ENCODE measurements around the gene SPDYE16.
"Not testable (repeated sequence)": the region's sequence is repeated elsewhere in the genome, so short reads cannot be mapped to it uniquely, and the experiment has no call there.

SPDYE16 gene

DNA sequence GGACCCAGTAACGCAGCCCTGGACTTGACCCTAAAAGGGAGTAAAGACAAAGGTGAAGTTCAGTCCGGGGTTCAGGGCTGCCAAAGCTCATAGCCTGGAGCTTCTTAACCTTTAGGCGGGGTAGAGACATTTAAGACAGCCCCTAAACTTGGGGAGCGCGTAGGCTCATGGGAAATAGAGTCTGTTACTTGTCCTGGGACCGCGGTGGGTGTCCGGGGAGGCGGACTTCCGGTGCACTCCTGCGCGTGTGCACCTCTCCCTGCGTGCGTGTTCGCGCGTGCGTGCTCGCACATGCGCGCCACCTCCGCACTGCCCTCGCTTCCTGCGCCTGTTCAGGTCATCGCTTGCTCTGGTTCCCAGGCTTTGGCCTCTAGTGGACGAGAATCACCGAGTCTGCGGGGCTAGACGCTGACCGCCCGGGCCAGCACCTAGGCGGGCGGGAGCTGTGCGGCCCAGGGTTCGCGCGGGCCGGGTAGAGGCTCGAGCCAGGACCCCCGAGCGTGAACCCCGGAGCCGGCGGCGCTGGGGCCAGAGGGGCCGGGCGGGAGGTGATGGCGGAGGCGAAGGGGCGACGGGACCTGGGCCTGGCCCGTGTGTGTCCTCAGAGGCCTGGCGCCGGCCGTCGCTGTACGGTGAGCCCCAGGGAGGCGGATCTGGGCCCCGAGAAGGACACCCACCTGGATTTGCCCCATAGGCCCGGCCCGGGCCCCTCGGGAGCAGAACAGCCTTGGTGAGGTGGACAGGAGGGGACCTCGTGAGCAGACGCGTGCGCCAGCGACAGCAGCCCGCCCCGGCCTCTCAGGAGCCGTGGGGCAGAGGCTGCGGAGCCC lies 6.1 kb upstream of the SPDYE16 start:
- peak; percentile 74 for DNase-seq

DNA sequence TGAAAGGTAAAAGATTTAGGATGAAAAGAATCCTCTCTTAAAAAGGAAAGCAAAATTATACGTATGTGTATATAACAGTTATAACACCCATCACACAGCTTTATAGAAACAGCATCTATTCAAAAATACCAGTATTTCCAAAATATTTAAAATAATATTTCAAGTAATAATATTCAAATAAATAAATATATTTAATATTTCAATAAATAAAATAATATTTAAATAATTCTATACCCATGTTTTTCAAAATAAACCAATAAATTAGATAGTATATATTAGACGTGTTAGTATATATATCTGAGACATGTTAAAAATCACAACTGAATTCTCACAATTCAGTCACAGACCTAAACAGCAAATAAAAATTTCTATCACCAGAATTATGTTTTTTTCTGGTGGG lies 11.5 kb downstream of the SPDYE16 start:
- DNase-seq: not testable (repeated sequence)

DNA sequence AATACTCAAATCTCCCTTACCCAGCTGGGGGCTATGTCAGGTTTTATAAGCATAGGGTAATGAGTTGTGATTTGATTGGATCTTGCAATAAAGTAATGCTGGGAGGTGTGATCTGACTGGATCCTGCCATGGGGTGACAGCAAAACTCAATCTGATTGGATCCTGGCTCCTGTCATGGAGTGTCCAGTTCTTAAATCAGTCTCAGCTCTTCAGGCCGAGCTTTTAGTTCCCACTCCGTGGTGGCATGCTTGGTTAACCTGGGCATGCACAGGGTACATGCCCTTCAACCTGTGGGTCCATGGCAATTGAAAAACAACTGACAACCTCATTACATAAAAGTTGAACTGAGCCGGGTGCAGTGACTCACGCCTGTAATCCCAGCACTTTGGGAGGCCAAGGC lies 16.9 kb downstream of the SPDYE16 start:
- DNase-seq: not testable (repeated sequence)

DNA sequence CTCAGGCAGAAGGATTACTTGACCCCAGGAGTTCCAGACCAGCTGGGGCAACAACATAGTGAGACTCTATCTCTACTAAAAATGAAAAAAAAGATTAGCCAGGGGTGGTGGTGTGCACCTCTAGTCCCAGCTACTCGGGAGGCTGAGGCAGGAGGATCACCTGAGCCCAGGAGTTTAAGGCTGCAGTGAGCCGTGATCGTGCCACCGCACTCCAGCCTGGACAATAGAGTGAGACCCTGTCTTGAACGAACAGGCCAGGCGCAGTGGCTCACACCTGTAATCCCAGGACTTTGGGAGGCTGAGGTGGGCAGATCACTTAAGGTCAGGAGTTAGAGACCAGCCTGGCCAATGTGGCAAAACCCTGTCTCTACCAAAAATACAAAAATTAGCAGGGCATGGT lies 26.2 kb downstream of the SPDYE16 start:
- DNase-seq: not testable (repeated sequence)

DNA sequence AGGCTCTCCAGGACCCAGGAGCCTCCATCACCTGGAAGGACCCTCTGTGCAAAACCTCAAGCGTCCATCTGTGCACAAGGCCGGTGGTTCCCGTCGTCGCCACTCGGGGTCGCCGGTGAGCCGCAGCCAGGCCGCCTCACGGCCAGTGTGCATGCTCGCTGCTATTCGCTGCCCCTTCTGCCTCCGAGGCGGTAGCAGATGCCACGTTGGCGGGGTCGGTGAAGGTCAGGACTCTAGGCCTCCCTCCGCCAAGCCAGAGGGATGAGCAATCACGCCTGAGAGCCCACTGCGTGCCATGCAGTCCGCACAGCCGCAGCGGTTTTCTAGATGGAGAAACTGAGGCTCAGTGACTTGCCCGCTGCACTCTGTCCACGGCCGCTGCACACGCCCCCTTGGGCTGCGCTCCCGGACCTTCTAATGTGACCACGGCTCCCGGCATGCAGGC lies 27.1 kb downstream of the SPDYE16 start:
- no peak for DNase-seq

DNA sequence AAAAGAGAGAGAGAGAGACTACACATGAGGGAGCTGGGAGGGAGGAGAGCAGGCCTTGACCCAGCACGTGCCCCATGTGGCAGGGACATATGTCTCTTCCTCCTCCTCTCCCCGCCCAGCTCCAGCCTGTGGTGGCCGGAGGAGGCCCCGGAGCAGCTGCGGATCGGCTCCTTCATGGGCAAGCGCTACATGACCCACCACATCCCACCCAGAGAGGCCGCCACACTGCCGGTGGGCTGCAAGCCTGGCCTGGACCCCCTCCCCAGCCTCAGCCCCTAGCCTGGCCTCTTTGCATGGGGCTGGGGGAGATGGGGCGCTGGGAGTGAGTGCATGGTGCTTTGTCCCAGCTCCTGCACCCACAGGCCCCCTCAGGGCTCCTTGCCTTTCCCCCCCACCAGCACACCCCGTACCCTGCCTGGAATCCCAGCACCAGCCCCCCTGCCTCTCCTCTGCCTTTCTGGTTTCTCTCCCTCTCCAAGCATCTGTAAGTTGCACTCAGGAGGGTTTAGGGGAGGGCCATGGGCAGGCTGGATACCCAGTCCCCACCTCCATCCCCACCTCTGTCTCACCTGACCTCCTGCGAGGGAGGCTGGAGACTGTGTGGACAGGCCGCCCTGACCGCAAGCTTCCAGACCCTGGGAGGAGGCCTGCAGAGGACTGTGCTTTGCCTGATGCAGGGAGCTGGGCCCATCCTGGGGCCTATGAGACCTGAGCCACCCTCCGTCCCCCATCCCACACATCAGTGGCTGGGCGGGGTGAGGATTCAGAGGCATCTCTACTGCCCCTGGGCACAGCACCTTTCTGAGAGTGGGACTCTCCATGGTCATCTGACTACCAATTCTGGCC lies 27.9 kb downstream of the SPDYE16 start:
- no peak for DNase-seq

DNA sequence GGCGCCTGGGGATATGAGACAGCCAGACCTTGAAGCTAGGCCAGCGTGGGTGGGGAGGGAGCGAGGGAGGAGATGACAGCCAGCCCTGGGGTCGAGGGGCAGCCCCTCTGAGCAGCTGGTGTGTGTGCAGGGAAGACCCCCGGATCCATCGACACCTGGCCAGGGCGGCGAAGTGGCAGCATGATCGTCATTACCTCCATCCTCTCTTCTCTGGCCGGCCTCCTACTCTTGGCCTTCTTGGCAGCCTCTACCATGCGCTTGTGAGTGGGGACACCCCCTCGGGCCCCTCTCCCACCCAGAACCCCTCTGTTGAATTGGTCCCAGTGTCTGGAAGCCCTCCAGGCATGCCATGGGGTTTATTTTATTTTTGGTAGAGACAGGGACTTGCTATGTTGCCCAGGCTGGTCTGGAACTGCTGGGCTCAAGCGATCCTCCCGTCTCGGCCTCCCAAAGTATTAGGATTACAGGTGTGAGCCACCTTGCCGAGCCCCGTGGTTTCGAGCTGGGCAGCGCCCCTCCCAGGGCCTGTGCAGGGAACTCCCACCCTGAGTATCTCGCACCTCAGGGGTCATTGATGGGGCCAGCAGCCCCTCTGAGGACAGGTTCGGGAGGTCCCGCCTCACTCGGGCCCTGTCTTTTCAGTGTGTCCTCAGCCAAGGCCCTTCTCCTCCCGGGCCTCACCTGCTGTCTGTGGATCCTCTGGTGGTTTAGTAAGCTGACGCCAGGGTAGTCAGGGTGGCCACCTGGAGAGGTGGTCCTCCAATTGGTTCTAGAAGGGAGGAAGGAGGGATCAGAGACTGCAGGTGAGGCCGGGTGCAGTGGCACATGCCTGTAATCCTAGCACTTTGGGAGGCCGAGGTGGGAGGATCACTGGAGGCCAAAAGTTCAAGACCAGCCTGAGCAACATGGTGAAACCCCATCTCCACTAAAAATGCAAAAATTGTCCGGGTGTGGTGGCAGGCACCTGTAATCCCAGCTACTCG lies 29.0 kb downstream of the SPDYE16 start:
- no peak for DNase-seq

DNA sequence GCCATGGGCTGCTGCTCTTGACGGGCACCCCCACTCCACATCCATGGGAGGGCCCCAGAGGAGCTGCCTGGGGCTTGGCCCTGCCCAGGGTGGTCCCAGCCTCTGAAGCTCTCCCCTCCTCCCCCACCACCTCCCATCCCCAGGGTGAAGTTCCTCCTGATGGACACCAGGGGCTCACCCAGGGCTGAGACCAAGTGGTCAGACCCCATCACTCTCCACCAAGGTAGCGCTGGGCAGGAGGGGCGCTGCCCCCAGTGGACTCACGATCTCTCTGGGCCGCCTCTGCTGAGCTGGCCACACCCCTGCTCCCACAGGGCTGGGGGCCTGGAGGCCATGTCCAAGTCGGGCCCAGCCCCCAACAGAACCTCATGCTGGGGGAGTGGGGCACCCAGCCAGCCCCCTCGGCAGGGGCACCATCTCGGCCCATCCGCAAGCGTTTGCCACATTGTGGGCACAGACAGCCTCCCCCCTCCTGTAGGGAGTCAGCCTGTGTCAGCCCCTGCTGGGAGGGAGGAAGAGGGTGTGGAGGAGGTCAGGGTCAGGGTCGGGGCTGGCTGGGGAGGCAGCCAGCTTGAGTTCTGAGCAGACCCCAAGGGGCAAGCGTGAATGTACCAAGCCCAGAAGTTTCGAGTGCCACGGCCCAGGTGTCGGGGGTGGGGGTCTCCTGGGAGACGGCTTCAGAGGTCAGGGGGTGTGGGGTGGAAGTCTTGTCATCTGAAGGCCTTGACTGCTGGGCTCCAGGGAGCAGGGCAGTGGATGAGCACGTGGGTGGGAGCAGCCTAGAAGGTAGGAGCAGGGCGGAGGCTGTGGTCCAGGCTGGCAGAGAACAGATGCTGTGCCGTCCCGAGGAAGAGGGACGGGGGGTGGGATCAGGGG lies 29.9 kb downstream of the SPDYE16 start:
- no peak for DNase-seq

DNA sequence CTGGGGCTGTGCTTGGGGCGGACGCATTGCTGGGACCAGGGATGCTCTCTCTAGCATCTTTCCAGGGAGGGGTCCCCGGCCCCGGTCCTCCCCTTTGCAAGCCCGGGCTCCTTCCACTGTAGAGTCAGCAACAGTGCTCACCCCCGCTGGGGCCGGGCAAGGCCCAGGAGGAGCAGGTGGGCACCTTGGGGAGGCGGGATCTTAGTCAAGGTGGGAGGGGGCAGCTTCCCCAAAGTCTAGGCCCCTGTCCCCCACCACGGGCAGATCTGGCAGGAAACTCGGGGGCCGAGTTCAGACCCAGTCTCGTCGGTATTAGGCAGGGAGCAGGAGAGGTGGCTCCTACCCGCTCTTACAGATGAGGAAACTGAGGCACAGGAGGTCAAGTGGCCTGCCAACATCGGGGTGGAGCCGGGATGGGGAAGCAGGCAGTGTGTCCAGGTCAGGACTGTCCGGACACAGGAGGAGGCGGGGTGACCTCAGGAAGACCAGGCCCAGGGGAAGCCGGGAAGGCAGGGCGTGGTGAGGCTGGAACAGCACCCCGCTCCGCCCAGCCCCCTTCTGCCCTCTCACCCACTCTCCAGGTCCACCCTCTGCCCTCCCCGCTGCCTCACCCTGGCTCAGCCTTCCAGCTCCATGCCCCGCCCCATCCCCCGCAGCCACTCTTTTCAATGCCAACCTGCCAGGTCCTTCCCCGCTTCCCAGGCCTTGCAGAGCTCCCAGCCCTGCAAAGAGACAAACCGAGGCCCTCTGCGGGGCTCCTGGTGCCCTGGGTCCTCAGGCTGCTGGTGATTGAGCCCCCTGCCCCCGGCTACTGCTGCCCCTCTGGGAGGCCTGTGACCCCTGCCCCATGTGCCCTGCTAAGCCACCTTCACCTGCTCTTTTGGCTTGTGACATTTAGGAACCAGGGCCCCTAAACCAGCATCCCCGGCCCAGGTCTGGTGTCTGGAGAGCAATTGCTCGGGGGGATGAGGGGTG lies 30.9 kb downstream of the SPDYE16 start:
- DNase-seq: not testable (repeated sequence)

DNA sequence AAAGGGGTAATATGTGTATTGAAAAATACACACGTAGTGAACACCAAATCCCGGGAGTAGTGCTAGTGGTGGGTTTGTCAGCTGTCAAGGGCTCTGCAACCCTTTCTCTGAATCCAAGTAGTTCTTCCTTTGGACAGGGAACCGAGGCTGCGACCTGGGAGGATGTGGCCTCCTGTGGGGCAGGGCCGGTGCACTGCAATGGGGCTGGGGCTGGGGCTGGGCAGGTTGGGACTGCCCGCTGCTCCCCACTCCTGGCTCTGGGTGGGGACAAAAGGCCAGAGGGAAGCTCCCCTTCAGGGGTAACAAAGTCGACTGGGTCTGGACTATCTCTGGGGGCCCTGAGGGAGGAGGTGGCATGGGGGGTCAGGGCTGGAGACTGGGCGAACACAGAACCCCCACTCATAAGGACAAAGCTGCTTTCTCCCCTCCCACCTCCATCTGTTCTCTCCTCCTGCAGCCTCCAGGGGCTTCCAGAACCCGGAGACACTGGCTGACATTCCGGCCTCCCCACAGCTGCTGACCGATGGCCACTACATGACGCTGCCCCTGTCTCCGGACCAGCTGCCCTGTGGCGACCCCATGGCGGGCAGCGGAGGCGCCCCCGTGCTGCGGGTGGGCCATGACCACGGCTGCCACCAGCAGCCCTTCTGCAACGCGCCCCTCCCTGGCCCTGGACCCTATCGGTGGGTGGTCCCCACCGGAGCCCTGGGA lies 31.7 kb downstream of the SPDYE16 start:
- DNase-seq: not testable (repeated sequence)

DNA sequence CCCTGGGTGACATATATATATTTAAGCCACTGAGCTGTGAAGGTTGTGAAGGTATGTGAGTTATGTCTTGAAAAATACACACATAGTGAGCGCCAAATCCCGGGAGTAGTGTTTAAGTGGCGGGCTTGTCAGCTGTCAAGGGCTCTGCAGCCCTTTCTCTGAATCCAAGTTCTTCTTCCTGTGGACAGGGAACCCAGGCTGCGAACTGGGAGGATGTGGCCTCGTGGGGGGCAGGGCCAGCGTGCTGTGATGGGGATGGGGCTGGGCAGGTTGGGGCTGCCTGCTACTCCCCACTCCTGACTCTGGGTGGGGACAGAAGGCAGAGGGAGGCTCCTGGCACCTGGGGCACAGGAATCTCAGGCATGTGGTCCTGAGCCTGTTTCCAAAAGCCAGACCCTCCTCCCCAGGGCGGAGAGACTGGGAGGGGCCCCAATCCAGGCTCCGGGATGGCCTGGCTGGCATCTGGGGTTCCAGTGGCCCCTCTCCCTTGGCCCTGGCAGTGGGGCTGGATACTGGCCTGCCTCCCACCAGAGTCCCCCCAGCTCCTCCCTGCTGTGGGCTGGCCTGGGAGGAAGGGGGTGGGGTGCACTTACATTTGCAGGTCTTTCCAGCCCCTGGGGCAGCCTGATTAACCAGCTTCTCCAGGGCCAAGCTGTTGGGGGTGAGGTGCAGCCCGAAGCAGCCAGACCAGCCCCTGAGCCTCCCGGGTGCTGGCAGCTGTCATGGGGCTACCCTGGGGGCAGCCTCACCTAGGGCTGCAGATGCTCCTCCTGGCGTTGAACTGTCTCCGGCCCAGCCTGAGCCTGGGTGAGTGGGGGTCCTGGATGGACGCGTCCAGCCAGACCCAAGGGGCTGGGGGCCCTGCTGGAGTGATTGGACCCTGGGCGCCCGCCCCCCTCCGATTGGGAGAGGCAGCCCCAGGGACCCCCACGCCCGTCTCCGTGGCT lies 32.9 kb downstream of the SPDYE16 start, which contains the start of gene UPK3B:
Gene UPK3B, plus strand, starts transcription at position 622 of the 947 bp plus-strand sequence. Its CDS starts 101 bp downstream, at position 723.
- DNase-seq: no peak

DNA sequence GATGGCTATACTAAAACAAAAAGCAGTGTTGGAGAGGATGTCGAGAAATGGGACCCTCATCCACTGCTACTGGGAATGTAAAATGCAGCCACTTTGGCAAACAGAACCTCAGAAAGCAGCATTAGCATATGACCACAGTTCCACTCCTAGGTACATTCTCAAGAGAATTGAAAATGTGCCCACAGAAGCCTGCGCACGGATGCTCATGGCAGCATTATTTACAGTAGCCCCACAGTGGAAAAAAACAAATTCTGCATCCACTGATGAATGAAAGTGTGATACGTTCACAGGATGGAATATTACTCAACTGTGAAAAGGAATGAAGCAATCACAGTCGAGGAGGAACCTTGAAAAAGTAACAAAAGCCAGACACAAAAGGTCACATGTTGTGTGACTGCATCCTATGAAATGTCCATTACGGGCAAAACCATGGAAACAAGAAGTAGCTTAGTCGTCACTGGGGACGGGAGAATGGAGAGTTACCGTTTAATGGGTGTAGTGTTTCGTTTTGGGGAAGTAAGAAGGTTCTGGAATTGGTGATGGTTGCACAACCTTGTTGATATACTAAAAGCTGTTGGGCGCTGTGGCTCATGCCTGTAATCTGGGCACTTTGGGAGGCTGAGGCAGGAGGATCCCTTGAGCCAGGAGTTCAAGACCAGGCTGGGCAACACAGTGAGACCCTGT lies 35.2 kb downstream of the SPDYE16 start:
- DNase-seq: no peak

DNA sequence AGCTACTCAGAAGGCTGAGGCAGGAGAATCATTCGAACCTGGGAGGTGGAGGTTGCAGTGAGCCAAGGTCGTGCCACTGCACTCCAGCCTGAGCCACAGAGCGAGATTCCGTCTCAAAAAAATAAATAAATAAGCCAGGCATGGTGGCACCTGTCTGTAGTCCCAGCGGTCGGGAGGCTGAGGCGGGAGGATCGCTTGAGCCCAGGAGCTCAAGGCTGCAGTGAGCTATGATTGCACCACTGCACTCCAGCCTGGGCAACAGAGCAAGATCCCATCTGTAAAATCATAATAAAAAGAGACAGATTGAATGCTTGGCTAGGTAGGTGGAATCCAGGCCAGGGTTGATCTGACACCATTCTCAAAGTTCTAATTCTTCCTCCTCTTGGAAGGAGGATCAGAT lies 36.5 kb downstream of the SPDYE16 start:
- DNase-seq: not testable (repeated sequence)

DNA sequence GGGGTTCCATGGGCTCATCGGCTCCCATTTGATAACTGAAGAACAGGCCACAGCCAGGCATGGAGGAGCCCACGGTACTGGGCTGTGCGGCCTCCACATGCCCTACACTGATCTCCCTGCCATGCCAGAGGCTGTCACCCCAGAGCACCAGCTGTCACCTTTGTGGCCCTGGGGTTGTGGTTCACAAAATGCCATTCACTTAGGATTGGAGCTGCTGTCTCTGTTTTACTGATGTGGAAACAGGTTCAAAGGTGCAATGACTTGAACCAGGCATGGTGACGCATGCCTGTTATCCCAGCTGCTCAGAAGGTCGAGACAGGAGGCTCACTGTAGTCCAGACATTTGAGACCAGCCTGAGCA lies 37.0 kb downstream of the SPDYE16 start:
- DNase-seq: no peak

DNA sequence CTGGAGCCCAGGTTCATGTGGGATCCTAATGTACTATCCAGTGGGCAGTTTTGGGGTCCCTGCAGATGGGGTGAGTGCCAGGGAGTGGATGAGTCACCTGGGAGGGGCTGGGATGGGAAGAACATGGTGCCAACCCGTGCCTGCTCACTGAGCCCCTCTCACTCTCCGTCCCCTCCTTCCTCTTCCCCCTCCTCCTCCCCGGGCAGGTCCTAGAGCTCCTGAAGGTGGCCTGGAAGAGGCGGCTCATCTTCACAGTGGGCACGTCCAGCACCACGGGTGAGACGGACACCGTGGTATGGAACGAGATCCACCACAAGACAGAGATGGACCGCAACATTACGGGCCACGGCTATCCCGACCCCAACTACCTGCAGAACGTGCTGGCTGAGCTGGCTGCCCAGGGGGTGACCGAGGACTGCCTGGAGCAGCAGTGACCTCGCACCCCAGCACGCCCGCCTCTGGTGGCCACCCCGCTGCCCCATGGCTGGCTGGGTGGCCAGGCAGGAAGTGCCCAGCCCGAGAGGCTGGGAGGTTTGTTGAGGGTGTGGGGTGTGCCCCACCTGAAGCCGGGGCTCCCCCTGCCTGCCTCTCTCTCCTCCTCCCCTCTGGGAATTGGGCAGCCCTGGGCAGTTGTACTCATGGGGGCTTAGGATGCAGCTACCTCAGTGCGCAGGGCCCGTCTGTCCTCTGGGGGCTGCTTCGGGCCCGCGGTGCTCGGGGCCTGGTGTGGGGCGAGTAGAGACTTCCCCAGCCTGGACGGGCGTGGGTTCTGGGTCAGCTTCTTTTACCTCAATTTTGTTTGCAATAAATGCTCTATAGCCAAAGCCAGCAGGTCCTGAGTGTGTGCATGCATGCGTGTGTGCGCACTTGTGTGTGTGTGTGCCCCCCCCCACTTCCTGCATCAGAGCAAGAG lies 37.7 kb downstream of the SPDYE16 start:
- DNase-seq: no peak

DNA sequence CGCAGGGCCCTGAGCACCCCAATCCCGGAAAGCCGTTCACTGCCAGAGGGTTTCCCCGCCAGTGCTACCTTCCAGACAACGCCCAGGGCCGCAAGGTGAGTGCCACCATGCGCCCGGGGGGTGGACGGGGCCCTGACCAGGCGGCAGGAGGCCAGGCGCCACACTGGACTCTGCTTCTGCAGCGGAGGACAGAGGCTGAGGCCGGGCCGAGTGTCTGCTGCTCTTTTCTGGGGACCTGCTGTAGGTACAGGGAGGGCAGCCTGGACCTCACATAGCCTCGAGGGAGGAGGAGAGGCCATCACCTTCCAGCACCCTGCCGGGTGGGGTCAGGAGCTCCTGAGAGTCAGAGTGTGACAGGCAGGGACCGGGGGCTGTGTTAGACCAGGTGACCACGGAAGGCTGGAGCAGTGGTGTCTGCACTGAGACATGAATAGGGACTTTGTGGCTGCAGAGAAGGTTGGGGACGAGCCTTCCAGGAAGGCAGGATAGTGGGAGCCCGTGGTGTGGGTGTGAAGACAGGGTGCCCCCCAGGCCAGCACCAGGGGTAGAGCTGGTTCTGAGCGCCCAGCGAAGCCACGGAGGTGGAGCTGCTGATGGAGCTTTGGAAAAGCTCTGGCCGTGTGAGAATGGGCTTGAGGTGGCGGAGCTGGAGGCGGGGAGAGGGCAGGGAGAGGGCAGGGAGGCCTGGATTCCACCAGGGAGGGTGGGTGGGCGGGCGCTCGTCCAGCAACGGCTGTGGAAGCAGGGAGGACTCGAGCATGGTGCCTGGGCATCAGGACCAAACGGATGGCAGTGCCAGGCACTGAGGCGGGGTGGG lies 38.5 kb downstream of the SPDYE16 start:
- DNase-seq: not testable (repeated sequence)

Measured in DMS79 treated with DMSO at 0.1 percent for 48 hours (cell line).